ENCODE results near the gene ELP4. TPM values are rescaled to one million over a fixed set of nuclear protein-coding genes. Genes with fewer than 3 reads are reported as not detected.
A peak's percentile ranks its signal among the peaks of the same experiment; 100 is the strongest.

ELP4 gene
- total RNA-seq, 1 experiment from 2014 or later: 20.3 TPM

- H3K4me3 Mint-ChIP-seq (ENCODE audit: low read depth, unreplicated experiment): no peak overlapping the region
- no peak overlapping the region for H3K27ac Mint-ChIP-seq (ENCODE audit: unreplicated experiment)
- H3K4me1 Mint-ChIP-seq (ENCODE audit: low read depth, unreplicated experiment): no peaks in the 10 kb centered on the region
- peak; percentile 55 for DNase-seq
- no peaks in the 10 kb centered on the region for H3K9me3 Mint-ChIP-seq (ENCODE audit: low read depth, unreplicated experiment)
- BruUV-seq (replicated peaks): no TSS peak
- peak; percentile 56 for TF ChIP-seq CTCF (IDR thresholded peaks at IDR 0.05; ENCODE audit: unreplicated experiment)
- intact Hi-C loops (cut with micrococcal nuclease; ENCODE audit: unreplicated experiment): loop anchor here (1.0 to 10.0 kb wide), 4 partner anchors 153 to 536 kb away; no protein-coding TSS in a partner anchor
- CTCF ChIA-PET: interaction anchor here (0.8 to 1.9 kb wide), 5 partner anchors 119 to 535 kb away, joined by 3 to 6 read pairs (median 3); no protein-coding TSS in a partner anchor
- no peaks in the 10 kb centered on the region for H3K36me3 Mint-ChIP-seq (ENCODE audit: insufficient read depth, unreplicated experiment)
- no peaks in the 10 kb centered on the region for H3K27me3 Mint-ChIP-seq (ENCODE audit: unreplicated experiment)
Observed at GRCh38 chr11:31641477-31642062, 132.0 kb downstream of the ELP4 start.

DNA sequence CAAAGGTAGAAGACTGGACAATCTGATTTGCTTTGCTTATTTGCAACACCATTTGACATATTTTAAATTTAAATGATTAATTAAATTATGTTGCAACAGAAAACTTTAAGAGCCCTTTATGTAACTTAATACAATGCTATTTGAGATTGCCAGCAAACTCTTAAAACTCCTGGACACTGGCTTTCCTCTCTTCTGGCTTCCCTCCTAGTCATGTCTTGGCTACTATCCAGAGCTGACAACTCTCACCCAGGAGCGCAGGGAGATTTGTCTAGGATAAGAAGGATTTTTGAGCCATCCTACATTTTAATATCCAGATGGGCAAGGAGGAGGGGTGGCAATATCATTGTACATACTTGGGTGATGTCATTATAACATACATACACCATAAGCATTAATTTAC, 134.3 kb downstream of the ELP4 start:
- H3K27ac Mint-ChIP-seq (ENCODE audit: unreplicated experiment): no peak overlapping the region
- no peaks in the 10 kb centered on the region for H3K9me3 Mint-ChIP-seq (ENCODE audit: low read depth, unreplicated experiment)
- H3K4me1 Mint-ChIP-seq (ENCODE audit: low read depth, unreplicated experiment): no peaks in the 10 kb centered on the region
- H3K4me3 Mint-ChIP-seq (ENCODE audit: low read depth, unreplicated experiment): no peak overlapping the region
- no peaks in the 10 kb centered on the region for H3K27me3 Mint-ChIP-seq (ENCODE audit: unreplicated experiment)
- intact Hi-C loops (cut with micrococcal nuclease; ENCODE audit: unreplicated experiment): loop anchor here (5.0 to 10.0 kb wide), 2 partner anchors 409 to 533 kb away; no protein-coding TSS in a partner anchor
- H3K36me3 Mint-ChIP-seq (ENCODE audit: insufficient read depth, unreplicated experiment): no peaks in the 10 kb centered on the region
- BruUV-seq (replicated peaks): no TSS peak
- no peak for DNase-seq
- CTCF ChIA-PET: no interaction called here
- no peak for TF ChIP-seq CTCF (IDR thresholded peaks at IDR 0.05; ENCODE audit: unreplicated experiment)

DNA sequence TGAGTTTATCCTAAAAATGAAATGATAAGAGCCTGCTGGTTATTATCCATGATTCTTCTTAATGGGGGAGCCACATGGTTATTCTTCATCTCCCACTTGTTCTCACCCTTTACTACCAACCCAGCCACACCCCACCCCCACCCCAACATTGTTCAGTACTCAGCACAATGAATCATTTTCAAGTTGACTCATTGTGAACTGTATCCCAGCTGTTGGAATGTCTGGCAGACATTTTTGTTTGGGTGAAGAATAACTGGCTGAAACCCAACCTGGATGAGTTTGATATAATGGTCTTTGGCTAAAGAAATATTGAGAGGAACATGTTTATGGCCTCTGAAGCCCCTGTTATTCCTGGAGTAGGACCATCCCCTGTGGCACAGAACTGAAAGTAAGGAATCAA, 136.2 kb downstream of the ELP4 start:
- CTCF ChIA-PET: interaction anchor here (0.6 kb wide), 3 partner anchors 44 to 807 kb away, joined by 3 to 4 read pairs (median 4); no protein-coding TSS in a partner anchor
- no peak for DNase-seq
- Mint-ChIP-seq H3K4me3 (ENCODE audit: low read depth, unreplicated experiment) (no peak overlapping the region), H3K27me3 (ENCODE audit: unreplicated experiment) (no peaks in the 10 kb centered on the region), H3K36me3 (ENCODE audit: insufficient read depth, unreplicated experiment) (no peaks in the 10 kb centered on the region), H3K4me1 (ENCODE audit: low read depth, unreplicated experiment) (no peaks in the 10 kb centered on the region), H3K9me3 (ENCODE audit: low read depth, unreplicated experiment) (no peaks in the 10 kb centered on the region), H3K27ac (ENCODE audit: unreplicated experiment) (no peak overlapping the region)
- TF ChIP-seq CTCF (IDR thresholded peaks at IDR 0.05; ENCODE audit: unreplicated experiment): no peak
- BruUV-seq (replicated peaks): no TSS peak
- intact Hi-C loops (cut with micrococcal nuclease; ENCODE audit: unreplicated experiment): loop anchor here (10.0 kb wide), 1 partner anchor 411 kb away; no protein-coding TSS in a partner anchor

- Mint-ChIP-seq H3K4me3 (ENCODE audit: low read depth, unreplicated experiment) (no peak overlapping the region), H3K9me3 (ENCODE audit: low read depth, unreplicated experiment) (no peaks in the 10 kb centered on the region), H3K4me1 (ENCODE audit: low read depth, unreplicated experiment) (no peaks in the 10 kb centered on the region), H3K36me3 (ENCODE audit: insufficient read depth, unreplicated experiment) (no peaks in the 10 kb centered on the region), H3K27ac (ENCODE audit: unreplicated experiment) (no peak overlapping the region), H3K27me3 (ENCODE audit: unreplicated experiment) (no peaks in the 10 kb centered on the region)
- BruUV-seq (replicated peaks): no TSS peak
- intact Hi-C loops (cut with micrococcal nuclease; ENCODE audit: unreplicated experiment): loop anchor here (10.0 kb wide), 1 partner anchor 411 kb away; no protein-coding TSS in a partner anchor
- TF ChIP-seq CTCF (IDR thresholded peaks at IDR 0.05; ENCODE audit: unreplicated experiment): no peak
- DNase-seq: no peak
- CTCF ChIA-PET: interaction anchor here (0.6 kb wide), 3 partner anchors 44 to 807 kb away, joined by 3 to 4 read pairs (median 4); no protein-coding TSS in a partner anchor
Observed at GRCh38 chr11:31646216-31646615, 136.6 kb downstream of the ELP4 start.
